Testis (tissue), 3 donors: ENCODE data around the gene PAPSS2. TPM values are rescaled to one million over a fixed set of nuclear protein-coding genes. Genes with fewer than 3 reads are reported as not detected.

ENCODE experiments used
- DNase-seq: peaks from one replicate; pipeline ENCODE4 v3.0.0-alpha.2; 2019
- H3K27ac ChIP-seq, 2 donors: fragments of 200-600 bp; sonication (generic); one replicate each; pipeline ENCODE4 v1.5.1; 2019
- H3K27me3 ChIP-seq: fragments of 200-600 bp; sonication (generic); one replicate; pipeline ENCODE4 v1.5.1; 2019
- H3K36me3 ChIP-seq: fragments of 200-600 bp; sonication (generic); one replicate; pipeline ENCODE4 v1.5.1; 2017; ENCODE audit warnings: low read depth; ENCODE audit errors: missing control alignments
- H3K4me1 ChIP-seq: fragments of 200-600 bp; sonication (generic); one replicate; pipeline ENCODE4 v1.5.1; 2019
- H3K4me3 ChIP-seq, 2 donors: fragments of 200-600 bp; sonication (generic); one replicate each; pipeline ENCODE4 v1.5.1; 2017 to 2019
- H3K9me3 ChIP-seq: fragments of 200-600 bp; sonication (generic); one replicate; pipeline ENCODE4 v1.5.1; 2017
- CTCF ChIP-seq, 3 experiments: fragments of 450-650 bp in 2 of 3; fragments of 200-600 bp in 1 of 3; sonication (generic) in 1 of 3; IDR thresholded peaks; one replicate each; pipeline ENCODE4 v1.5.1; 2016 to 2019; ENCODE audit warnings: antibody characterized with exemption in 3 of 3, mild to moderate bottlenecking in 2 of 3, moderate library complexity in 1 of 3
- POLR2A ChIP-seq: fragments of 450-650 bp; IDR thresholded peaks from one replicate; pipeline ENCODE4 v1.6.1; 2017; ENCODE audit warnings: antibody characterized with exemption, mild to moderate bottlenecking, moderate library complexity
- WGBS, 2 donors: methylation state at CpG; one replicate each; pipeline ENCODE4 v1.1.5; 2018; 5-methylcytosine and 5-hydroxymethylcytosine counted together
- intact Hi-C: fragments of 100-400 bp; cut with DNase I; formaldehyde crosslinking; loops from one replicate; pipeline ENCODE4 v1.15.1; 2023; ENCODE audit warnings: low total_unique reads
- polyA plus RNA-seq: library from polyadenylated mRNA; stranded (reverse); fragments of 350-450 nt; fragmentation: Illumina TruSeq; extraction: RNeasy Lipid Tissue Mini Kit (QIAGEN cat#74804); gene quantifications from one replicate; pipeline ENCODE4 v1.2.3, GENCODE V29; 2014; ENCODE audit warnings: low read depth, low replicate concordance; ENCODE audit not compliant: insufficient read depth
- total RNA-seq, 2 donors: library from RNA; depleted of rRNA; stranded (reverse); fragments of >200 nt; gene quantifications; one replicate each; pipeline ENCODE4 v1.2.3, GENCODE V29; 2016

The PAPSS2 gene
- total and polyA plus RNA-seq, 3 donors from 2014 or later, result 4.6 to 20.1 (median 6.4) TPM

- Histone ChIP-seq H3K4me1 (no peaks in the 10 kb centered on the region), H3K27me3 (no peaks in the 10 kb centered on the region), H3K36me3 (no peaks in the 10 kb centered on the region), H3K27ac (no peak overlapping the region), H3K4me3 (no peak overlapping the region), H3K9me3 (no peaks in the 10 kb centered on the region)
- intact Hi-C loops, result no loop called here
- WGBS, 2 donors, result 77 to 92% methylated on average over 3 of the region's 3 CpGs
- no peak for DNase-seq
- no peak for TF ChIP-seq POLR2A
Measured at GRCh38 chr10:87691506-87692070, 31.9 kb downstream of the PAPSS2 start.

- Histone ChIP-seq H3K9me3 (no peaks in the 10 kb centered on the region), H3K36me3 (no peaks in the 10 kb centered on the region), H3K4me3 (no peak overlapping the region), H3K27me3 (no peaks in the 10 kb centered on the region), H3K4me1 (no peaks in the 10 kb centered on the region), H3K27ac (no peak overlapping the region)
- TF ChIP-seq CTCF (IDR thresholded peaks at IDR 0.05), result no peak
- no peak for TF ChIP-seq POLR2A
- DNase-seq, result no peak
- intact Hi-C loops, result no loop called here
- WGBS, 2 donors, result 77 to 88% methylated on average over 3 of the region's 3 CpGs
Measured at GRCh38 chr10:87692956-87693484, 33.3 kb downstream of the PAPSS2 start.

DNA sequence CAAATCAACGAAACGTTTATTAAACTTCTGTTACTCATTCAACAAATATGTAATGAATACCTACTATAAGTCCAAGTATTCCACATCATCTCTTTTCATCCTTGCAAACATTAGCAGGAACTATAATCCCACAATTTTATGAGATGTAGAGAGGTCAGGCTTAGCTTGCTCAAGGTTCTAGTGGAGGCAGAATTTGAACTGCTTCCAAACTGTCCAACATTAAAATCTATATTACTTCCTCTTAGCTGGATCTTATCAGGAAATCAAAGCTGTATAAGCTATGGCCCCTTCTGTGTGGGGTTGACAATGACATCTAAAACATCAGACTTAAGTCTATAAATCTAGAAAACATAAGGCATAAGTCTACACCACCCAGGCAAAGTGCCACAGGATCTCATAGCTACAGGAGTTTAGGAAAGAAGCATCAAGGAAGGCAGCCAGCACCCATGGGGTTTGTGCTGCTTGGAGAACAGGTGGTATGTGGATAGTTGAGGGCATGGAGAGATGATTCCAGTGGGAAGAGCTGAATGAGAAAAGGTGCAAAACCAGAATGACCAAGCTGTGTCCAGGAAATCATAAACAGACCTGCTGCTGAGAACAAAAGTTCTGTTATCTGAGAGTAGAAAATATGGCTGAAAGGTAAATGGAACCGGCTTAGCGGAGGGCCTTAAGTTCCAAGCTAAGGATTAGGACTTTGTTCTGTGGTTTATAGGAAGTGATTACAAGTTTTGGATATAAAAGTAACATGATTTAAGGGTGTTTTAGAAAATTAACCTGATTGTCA, 34.5 kb downstream of the PAPSS2 start:
- TF ChIP-seq CTCF (IDR thresholded peaks at IDR 0.05) (no peak), POLR2A (no peak)
- DNase-seq, result no peak
- intact Hi-C loops, result no loop called here
- no peak overlapping the region for H3K27ac ChIP-seq
- H3K4me3 ChIP-seq, result no peak overlapping the region
- H3K9me3 ChIP-seq, result no peaks in the 10 kb centered on the region
- H3K36me3 ChIP-seq, result no peaks in the 10 kb centered on the region
- H3K27me3 ChIP-seq, result no peaks in the 10 kb centered on the region
- no peaks in the 10 kb centered on the region for H3K4me1 ChIP-seq
- WGBS, 2 donors, result 91 to 94% methylated on average over 4 of the region's 4 CpGs

- no peak for DNase-seq
- 84 to 93% methylated on average over 3 of the region's 3 CpGs for WGBS, 2 donors
Measured at GRCh38 chr10:87695074-87695473, 35.4 kb downstream of the PAPSS2 start.

More at GRCh38 chr10:87695074-87695473, 35.4 kb downstream of the PAPSS2 start:
- Histone ChIP-seq H3K27ac (no peak overlapping the region), H3K36me3 (no peaks in the 10 kb centered on the region), H3K4me3 (no peak overlapping the region), H3K9me3 (no peaks in the 10 kb centered on the region), H3K27me3 (no peaks in the 10 kb centered on the region), H3K4me1 (no peaks in the 10 kb centered on the region)
- TF ChIP-seq CTCF (IDR thresholded peaks at IDR 0.05) (no peak), POLR2A (no peak)
- intact Hi-C loops, result no loop called here
